Upper lobe of right lung (tissue), 1 donor: Measurements from ENCODE around the gene TMSB15C. TPM values are rescaled to one million over a fixed set of nuclear protein-coding genes. Genes with fewer than 3 reads are reported as not detected.
A peak's percentile ranks its signal among the peaks of the same experiment; 100 is the strongest.

Experiments used
- ATAC-seq: fragments of 200-7000 bp; cut with Tn5 transposase; one replicate; pipeline ENCODE4 v1.9.1; 2020; ENCODE audit warnings: mild to moderate bottlenecking, moderate library complexity
- DNase-seq: peaks from one replicate; pipeline ENCODE4 v3.0.0-alpha.2; 2020
- H3K27ac ChIP-seq: fragments of 200-600 bp; one replicate; pipeline ENCODE4 v1.8.0; 2022
- H3K27me3 ChIP-seq: fragments of 200-600 bp; one replicate; pipeline ENCODE4 v1.8.0; 2022; ENCODE audit warnings: mild to moderate bottlenecking
- H3K36me3 ChIP-seq: fragments of 200-600 bp; one replicate; pipeline ENCODE4 v1.8.0; 2022
- H3K4me1 ChIP-seq: fragments of 200-600 bp; one replicate; pipeline ENCODE4 v1.8.0; 2022
- H3K4me3 ChIP-seq: fragments of 200-600 bp; one replicate; pipeline ENCODE4 v1.8.0; 2022; ENCODE audit warnings: mild to moderate bottlenecking
- H3K9me3 ChIP-seq: fragments of 200-600 bp; one replicate; pipeline ENCODE4 v1.8.0; 2022
- CTCF ChIP-seq: fragments of 200-600 bp; IDR thresholded peaks from one replicate; pipeline ENCODE4 v1.8.0; 2022; ENCODE audit warnings: antibody characterized with exemption
- intact Hi-C: fragments of 100-400 bp; cut with DNase I; formaldehyde crosslinking; loops from one replicate; pipeline ENCODE4 v1.11.0; 2022
- total RNA-seq: library from RNA; stranded (reverse); fragmentation: NEBNext Ultra II Directional; extraction: Animal tissue kit (Norgen Biotek cat#: 25700); gene quantifications from one replicate; pipeline ENCODE4 v1.2.1, GENCODE V29; 2021
- donor health status: DM: no; HTN: yes; CAD: no; lungs with severe emphysema.

The TMSB15C gene
- total RNA-seq, 1 donor from 2014 or later, result 1.0 TPM

DNA sequence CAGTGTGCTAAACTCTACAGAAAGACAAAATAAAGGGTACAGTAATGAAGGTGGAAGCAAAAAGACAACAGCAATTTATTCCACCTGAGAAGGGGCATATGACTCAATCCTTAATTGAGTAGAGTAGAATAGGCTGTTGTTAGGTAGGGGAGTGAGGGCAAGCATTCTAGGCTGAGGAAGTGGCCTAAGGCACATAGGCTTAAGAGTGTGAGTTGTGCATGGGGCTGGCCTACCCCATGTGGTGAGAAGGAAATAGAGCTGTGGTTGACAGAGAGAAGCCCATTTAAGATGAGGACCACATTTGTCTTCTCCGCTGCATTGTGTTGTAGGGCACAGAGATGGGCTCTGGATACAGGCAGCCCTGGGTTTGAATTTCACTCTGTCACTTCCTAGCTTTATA is 32.9 kb upstream of the TMSB15C start:
- Histone ChIP-seq H3K4me3 (no peak overlapping the region), H3K36me3 (no peaks in the 10 kb centered on the region), H3K9me3 (no peaks in the 10 kb centered on the region), H3K27ac (no peak overlapping the region), H3K4me1 (no peaks in the 10 kb centered on the region), H3K27me3 (no peaks in the 10 kb centered on the region)
- no peak for TF ChIP-seq CTCF
- ATAC-seq (no peak), DNase-seq (no peak)
- intact Hi-C loops, result no loop called here

DNA sequence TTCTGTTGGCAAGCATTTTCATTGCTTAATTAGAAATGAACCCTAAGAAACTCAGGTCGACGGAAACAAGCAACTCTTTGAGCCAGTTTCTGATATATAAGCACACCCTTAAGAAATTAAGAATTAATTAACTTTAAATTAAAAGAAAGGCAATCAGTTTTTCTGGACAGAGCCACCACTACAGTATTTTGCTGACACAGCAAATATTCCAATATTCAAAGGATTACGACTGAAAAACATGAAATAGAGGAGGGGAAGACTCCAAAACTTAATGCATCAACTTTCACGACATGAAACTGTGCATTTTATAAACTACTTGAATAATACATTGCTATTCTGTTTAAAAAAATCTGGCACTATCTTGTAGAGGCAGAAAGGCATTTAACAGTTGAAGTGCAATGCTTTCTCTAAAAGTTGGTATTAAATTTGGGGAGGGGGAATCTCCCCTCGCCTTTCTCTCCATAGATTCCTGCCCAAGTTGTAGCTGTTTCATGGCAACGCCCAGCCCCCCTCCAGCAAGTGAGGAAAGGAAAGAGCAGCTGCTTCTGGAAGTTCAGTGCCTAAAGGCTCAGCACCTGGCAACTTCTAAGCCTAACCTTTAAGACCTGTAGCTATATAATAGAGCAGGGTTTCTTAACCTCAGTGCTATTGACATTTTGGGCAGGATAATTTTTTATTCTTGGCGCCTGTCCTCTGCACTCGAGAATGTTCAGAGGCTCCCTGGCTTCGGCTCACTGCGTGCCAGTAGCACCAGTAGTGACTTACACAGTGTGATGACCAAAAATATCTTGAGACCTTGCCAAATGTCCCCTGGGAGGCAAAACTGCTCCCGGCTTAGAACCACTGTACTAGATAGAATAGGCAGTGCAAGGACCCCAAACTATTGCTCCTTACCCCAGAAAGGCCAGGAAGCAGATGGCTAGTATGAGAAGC is 29.6 kb upstream of the TMSB15C start:
- no peaks in the 10 kb centered on the region for H3K27me3 ChIP-seq
- no peak for DNase-seq

GRCh38 chrX:104104676-104105075 is 28.6 kb upstream of the TMSB15C start:
- no peak overlapping the region for H3K27ac ChIP-seq
- no peak for ATAC-seq
- no peak overlapping the region for H3K4me3 ChIP-seq
- no peak for TF ChIP-seq CTCF
- no peak for DNase-seq
- no peaks in the 10 kb centered on the region for H3K9me3 ChIP-seq
- no peaks in the 10 kb centered on the region for H3K27me3 ChIP-seq
- intact Hi-C loops, result no loop called here
- H3K36me3 ChIP-seq, result no peaks in the 10 kb centered on the region
- H3K4me1 ChIP-seq, result no peaks in the 10 kb centered on the region

More for the DNA sequence above, 29.6 kb upstream of the TMSB15C start:
- no peak for ATAC-seq
- H3K4me1 ChIP-seq, result no peaks in the 10 kb centered on the region
- no peak overlapping the region for H3K27ac ChIP-seq
- no peak overlapping the region for H3K4me3 ChIP-seq
- intact Hi-C loops, result no loop called here
- H3K36me3 ChIP-seq, result no peaks in the 10 kb centered on the region
- no peak for TF ChIP-seq CTCF
- H3K9me3 ChIP-seq, result no peaks in the 10 kb centered on the region

DNA sequence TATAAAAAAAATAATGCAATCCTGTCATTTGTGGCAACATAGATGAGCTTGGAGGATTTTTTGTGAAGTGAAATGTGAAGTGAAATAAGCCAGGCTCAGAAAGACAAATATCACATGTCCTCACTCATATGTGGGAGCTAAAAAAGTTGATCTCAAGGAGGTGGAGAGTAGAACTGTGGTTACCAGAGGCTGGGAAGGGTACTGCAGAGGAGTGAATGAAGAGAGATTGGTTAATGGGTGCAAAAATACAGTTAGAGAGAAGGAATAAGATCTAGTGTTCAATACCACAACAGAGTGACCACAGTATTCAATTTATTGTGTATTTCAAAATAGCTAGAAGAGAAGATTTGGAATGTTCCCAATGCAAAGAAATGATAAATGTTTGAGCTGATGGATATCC is 22.9 kb upstream of the TMSB15C start:
- intact Hi-C loops, result no loop called here
- Histone ChIP-seq H3K9me3 (no peaks in the 10 kb centered on the region), H3K36me3 (no peaks in the 10 kb centered on the region), H3K27ac (no peak overlapping the region), H3K4me1 (no peaks in the 10 kb centered on the region), H3K4me3 (no peak overlapping the region), H3K27me3 (no peaks in the 10 kb centered on the region)
- ATAC-seq (no peak), DNase-seq (no peak)
- no peak for TF ChIP-seq CTCF

DNA sequence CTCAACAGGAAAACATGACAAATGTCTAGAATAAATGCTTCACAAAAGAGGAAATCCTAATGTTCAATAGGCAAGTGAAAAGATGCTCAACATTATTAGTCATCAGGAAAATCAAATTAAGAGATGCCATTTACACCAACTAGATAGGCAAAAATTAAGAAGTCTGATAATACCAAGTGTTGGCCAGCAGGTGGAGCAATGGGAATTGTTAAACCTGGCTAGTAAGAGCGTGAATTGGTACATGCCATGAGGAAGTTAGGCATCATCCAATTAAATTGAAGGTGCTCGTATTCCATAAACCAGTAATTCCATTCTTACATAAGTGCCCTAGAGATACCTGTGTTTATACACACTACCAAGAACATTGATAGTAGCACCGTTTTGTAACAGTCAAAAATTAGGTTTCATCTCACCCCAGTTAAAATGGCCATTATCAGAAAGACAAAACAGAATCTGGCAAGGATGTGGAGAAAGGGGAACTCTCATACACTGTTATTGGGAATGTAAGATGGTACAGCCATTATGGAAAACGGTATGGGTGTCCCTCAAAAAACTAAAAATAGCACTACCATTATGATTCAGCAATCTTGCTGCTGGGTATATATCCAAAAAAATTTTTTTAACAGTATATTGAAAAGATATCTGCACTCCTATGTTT is 22.2 kb upstream of the TMSB15C start:
- DNase-seq (no peak), ATAC-seq (peak; percentile 88)
- H3K9me3 ChIP-seq, result no peaks in the 10 kb centered on the region
- peak; percentile 59 for TF ChIP-seq CTCF
- H3K27me3 ChIP-seq, result no peaks in the 10 kb centered on the region
- no peak overlapping the region for H3K27ac ChIP-seq
- no peak overlapping the region for H3K4me3 ChIP-seq
- intact Hi-C loops, result no loop called here
- no peaks in the 10 kb centered on the region for H3K4me1 ChIP-seq
- no peaks in the 10 kb centered on the region for H3K36me3 ChIP-seq
